IMR-90 (cell line): ENCODE results near the gene KIR3DL3.
A peak's percentile ranks its signal among the peaks of the same experiment; 100 is the strongest.
"Not testable (repeated sequence)": the region's sequence is repeated elsewhere in the genome, so short reads cannot be mapped to it uniquely, and the experiment has no call there.

Experiments used
- CEBPB ChIP-seq: IDR thresholded peaks from 2 replicates; pipeline ENCODE4 v1.6.1; 2012; ENCODE audit warnings: low read depth, low read length, improper control_type of control experiment
- MAFK ChIP-seq: IDR thresholded peaks from 2 replicates; pipeline ENCODE4 v1.6.1; 2012; ENCODE audit warnings: low read depth, low read length, improper control_type of control experiment
- MAZ ChIP-seq: IDR thresholded peaks from 2 replicates; pipeline ENCODE4 v1.6.1; 2012; ENCODE audit warnings: low read depth, mild to moderate bottlenecking, low read length, improper control_type of control experiment, moderate library complexity, borderline replicate concordance
- NFE2L2 ChIP-seq: fragments of 150-350 bp; IDR thresholded peaks from 2 replicates; pipeline ENCODE4 v1.6.1; 2016; ENCODE audit warnings: low read depth, mild to moderate bottlenecking, low read length
- POLR2A ChIP-seq: IDR thresholded peaks from 2 replicates; pipeline ENCODE4 v1.6.1; 2012; ENCODE audit warnings: mild to moderate bottlenecking, low read depth, low read length
- RAD21 ChIP-seq: IDR thresholded peaks from 2 replicates; pipeline ENCODE4 v1.6.1; 2012; ENCODE audit warnings: low read length, improper control_type of control experiment
- RCOR1 ChIP-seq: IDR thresholded peaks from 2 replicates; pipeline ENCODE4 v1.6.1; 2012; ENCODE audit warnings: mild to moderate bottlenecking, low read length, improper control_type of control experiment; ENCODE audit not compliant: insufficient replicate concordance
- RFX5 ChIP-seq: IDR thresholded peaks from 2 replicates; pipeline ENCODE4 v1.8.0; 2012; ENCODE audit warnings: low read depth, mild to moderate bottlenecking, low read length, moderate library complexity
- SMC3 ChIP-seq: fragments of 150-350 bp; IDR thresholded peaks from 2 replicates; pipeline ENCODE4 v1.6.1; 2016; ENCODE audit warnings: low read depth, mild to moderate bottlenecking, antibody characterized with exemption, low read length, moderate library complexity
- TF ChIP-seq, protein P1 (sequence below): conservative IDR thresholded peaks from 2 replicates; pipeline ENCODE4 v1.5.1; 2012; ENCODE audit warnings: mild to moderate bottlenecking, low read depth, low read length, improper control_type of control experiment
- TF ChIP-seq, protein P2 (sequence below): fragments of 150-350 bp; IDR thresholded peaks from 2 replicates; pipeline ENCODE4 v1.6.1; 2016; ENCODE audit warnings: low read depth, mild to moderate bottlenecking, low read length, moderate library complexity, borderline replicate concordance
- TF ChIP-seq, protein P3 (sequence below): fragments of 150-350 bp; IDR thresholded peaks from 2 replicates; pipeline ENCODE4 v1.6.1; 2017; ENCODE audit warnings: mild to moderate bottlenecking, antibody characterized with exemption, low read length, low read depth

DNA sequence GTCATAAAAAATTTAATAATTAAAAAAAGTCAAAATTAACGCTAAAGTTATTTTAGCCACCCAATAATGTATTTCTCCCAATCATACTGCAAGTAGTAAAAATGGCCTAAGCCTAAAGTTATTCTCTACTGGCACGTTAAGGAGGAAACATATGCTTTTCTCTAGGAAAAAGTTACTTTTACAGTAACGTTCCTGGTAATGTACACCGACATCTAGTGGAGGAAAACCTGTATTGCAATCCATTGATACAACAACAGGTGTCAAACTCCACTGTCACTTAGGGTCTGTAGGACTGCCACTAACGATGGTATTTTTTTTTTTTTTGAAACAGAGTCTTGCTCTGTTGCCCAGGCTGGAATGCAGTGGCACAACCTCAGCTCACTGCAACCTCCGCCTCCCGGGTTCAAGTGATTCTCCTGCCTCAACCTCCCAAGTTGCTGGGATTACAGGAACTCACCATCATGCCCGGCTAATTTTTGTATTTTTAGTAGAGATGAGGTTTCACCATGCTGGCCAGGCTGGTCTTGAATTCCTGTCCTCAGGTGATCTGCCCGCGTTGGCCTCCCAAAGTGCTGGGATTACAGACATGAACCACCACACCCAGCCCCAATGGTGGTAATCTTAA is 47.9 kb upstream of the KIR3DL3 start:
- TF ChIP-seq, protein P1, sequence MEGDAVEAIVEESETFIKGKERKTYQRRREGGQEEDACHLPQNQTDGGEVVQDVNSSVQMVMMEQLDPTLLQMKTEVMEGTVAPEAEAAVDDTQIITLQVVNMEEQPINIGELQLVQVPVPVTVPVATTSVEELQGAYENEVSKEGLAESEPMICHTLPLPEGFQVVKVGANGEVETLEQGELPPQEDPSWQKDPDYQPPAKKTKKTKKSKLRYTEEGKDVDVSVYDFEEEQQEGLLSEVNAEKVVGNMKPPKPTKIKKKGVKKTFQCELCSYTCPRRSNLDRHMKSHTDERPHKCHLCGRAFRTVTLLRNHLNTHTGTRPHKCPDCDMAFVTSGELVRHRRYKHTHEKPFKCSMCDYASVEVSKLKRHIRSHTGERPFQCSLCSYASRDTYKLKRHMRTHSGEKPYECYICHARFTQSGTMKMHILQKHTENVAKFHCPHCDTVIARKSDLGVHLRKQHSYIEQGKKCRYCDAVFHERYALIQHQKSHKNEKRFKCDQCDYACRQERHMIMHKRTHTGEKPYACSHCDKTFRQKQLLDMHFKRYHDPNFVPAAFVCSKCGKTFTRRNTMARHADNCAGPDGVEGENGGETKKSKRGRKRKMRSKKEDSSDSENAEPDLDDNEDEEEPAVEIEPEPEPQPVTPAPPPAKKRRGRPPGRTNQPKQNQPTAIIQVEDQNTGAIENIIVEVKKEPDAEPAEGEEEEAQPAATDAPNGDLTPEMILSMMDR: peak; percentile 56
- TF ChIP-seq SMC3: peak; percentile 38; the same call in 1 of the 2 replicates
- not testable (repeated sequence) for TF ChIP-seq POLR2A, CEBPB, RCOR1, MAFK, RFX5, NFE2L2, MAZ
- TF ChIP-seq, protein P2, sequence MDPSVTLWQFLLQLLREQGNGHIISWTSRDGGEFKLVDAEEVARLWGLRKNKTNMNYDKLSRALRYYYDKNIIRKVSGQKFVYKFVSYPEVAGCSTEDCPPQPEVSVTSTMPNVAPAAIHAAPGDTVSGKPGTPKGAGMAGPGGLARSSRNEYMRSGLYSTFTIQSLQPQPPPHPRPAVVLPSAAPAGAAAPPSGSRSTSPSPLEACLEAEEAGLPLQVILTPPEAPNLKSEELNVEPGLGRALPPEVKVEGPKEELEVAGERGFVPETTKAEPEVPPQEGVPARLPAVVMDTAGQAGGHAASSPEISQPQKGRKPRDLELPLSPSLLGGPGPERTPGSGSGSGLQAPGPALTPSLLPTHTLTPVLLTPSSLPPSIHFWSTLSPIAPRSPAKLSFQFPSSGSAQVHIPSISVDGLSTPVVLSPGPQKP: not testable (repeated sequence)
- peak; percentile 40 for TF ChIP-seq RAD21
- TF ChIP-seq, protein P3, sequence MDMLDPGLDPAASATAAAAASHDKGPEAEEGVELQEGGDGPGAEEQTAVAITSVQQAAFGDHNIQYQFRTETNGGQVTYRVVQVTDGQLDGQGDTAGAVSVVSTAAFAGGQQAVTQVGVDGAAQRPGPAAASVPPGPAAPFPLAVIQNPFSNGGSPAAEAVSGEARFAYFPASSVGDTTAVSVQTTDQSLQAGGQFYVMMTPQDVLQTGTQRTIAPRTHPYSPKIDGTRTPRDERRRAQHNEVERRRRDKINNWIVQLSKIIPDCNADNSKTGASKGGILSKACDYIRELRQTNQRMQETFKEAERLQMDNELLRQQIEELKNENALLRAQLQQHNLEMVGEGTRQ: not testable (repeated sequence)
